HPDE6-E6E7 (cell line): ENCODE results near the gene SLC35F4.
A peak's percentile ranks its signal among the peaks of the same experiment; 100 is the strongest.

Source experiments
- DNase-seq: peaks from one replicate; pipeline ENCODE4 v3.0.0; 2011; ENCODE audit warnings: missing footprints; ENCODE audit errors: extremely low spot score

The SLC35F4 gene

GRCh38 chr14:57848353-57848752 is 17.5 kb downstream of the SLC35F4 start:
- DNase-seq: no peak

DNA sequence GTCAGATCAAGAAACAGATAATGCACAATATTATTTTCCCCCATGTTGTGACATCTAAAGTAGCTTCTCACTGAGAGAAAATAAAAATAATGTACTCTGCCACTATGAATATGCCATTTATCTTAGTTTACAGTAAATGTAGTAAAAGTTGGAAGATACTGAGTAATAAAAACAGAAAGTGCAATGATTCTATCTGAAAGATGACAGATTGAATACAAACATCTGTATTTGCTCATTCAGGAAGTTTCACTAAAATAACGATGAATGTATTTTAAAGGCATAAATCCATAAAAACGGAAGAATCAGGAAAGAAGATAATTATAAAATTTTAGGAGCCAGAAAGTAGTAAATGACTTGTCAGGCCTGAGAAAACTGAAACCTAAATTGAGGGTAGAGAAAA is 18.2 kb downstream of the SLC35F4 start:
- DNase-seq: no peak

GRCh38 chr14:57847096-57847495 is 18.8 kb downstream of the SLC35F4 start:
- no peak for DNase-seq

GRCh38 chr14:57846596-57846995 is 19.3 kb downstream of the SLC35F4 start:
- DNase-seq: no peak

- no peak for DNase-seq
Measured at GRCh38 chr14:57845802-57846531, 19.9 kb downstream of the SLC35F4 start.

DNA sequence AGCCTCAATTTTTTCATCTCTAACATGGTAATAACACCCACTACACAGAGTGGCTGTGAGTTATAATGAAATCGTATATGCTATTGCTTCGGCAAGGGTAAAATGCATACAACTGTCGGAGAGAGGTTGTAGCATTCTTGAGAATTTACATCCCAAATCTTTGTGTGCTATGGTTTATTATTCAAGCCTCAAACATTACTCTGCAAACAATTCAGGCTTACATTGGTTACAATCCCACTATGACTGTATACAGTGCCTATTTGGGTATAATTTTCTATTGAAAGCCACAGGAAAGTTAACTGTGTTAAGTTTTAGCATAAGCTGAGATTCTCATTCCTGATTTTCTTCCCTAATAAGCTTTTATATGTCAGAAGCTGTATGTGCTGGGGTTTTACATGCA is 20.6 kb downstream of the SLC35F4 start:
- DNase-seq: no peak

DNA sequence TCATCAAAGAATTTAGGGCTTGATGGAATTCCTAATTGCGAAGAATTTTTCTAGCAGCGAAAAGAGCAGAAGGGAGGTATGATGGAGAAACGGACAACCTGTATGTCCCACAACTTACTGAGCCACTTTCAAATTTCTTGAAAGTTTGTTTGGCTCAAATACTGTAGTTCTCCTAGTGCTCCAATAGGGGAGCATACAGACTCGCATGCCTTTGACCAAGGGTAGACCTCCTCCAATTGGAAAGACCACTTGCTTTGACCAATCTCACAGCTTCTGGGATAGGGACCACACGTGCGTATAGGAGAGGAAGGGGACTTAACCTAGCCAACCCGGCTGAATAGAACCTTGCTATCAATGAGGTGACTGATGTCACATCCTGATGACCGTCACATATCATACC is 28.6 kb downstream of the SLC35F4 start:
- no peak for DNase-seq

GRCh38 chr14:57835766-57836165 is 30.1 kb downstream of the SLC35F4 start:
- DNase-seq: no peak

GRCh38 chr14:57834961-57835360 is 30.9 kb downstream of the SLC35F4 start:
- no peak for DNase-seq

DNA sequence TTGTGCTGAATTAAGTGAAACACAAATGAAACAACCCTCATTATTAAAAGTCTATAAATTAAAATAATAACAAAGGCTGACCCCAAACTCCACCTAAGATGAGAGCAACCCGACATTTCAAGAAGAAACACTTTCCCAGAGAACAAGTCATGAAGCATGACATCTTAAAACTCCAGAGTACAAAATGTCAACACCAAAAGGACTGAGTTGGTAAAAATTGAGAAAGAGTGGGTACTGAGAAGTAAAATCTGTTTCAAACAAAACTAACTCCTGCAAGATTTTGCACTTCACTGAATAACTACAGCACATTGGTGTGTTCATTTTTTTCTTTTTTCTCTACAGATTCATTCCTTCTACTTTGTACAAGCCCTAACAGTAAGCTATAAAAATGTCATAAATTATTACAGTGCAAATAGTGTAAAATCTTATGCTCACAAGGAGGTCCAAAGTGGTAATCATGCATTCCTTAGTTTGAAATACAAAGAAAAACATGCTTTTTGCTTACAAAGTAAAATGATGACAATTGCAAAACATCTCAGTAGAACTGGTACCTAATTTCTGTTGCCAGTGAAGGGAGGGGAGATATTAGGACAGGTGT is 31.8 kb downstream of the SLC35F4 start:
- DNase-seq: no peak

DNA sequence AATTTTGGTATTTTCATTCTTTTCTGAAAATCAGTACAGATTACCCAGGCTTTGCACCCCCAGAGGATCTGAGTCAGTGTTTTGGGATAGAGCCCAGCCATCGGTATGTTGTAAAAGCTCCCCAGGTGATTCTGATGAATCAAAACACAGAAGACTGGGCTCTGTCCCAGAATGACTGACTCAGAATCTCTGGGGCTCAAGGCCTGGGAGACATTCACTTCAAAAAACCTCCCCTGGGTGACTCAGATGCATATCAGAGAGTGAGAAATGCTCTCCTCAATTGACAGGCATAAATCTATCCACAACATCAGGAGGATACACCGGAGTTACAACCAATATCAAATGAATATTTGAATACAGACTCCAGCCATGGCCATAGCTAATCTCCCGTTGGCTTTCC is 32.6 kb downstream of the SLC35F4 start:
- DNase-seq: peak; percentile 80

DNA sequence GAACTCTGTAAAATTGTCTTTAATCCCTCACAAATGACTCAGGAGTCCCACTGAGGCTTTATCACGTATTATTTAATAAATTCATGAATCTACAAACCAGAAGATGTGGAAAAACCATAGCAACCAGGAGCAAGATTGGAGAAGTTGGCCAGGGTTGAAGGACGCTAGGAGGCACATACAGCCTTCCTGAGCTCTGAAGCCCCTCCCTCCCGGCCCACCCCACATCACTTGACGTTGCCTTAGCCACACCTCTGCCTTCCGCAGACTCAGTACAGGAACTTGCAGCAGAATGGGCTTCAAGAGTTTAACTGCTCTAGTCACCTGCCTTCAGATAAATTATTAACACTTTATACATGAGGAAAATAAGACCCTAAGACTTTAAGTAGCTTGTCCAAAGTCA is 33.9 kb downstream of the SLC35F4 start:
- no peak for DNase-seq

DNA sequence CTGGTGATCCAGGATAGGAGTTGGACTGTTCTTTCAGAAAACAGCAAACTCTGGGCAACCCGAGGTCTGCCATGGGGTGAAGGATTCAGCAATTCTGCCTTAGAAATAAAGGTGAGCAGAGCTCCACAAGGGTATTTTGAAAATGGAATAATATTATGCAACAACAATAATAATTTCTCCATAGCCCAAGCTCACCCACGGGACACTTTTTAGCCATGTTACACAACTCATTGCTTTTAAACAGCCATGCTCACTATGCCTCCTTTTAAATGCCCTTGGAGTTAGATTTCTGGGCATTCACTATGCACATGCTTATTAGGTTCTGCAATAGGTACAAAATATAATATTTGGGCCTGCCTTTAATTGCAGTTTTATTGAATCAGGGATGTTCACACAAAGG is 37.2 kb downstream of the SLC35F4 start:
- DNase-seq: no peak

- DNase-seq: no peak
Measured at GRCh38 chr14:57823015-57823660, 42.8 kb downstream of the SLC35F4 start.

- no peak for DNase-seq
Measured at GRCh38 chr14:57822081-57822480, 43.8 kb downstream of the SLC35F4 start.

DNA sequence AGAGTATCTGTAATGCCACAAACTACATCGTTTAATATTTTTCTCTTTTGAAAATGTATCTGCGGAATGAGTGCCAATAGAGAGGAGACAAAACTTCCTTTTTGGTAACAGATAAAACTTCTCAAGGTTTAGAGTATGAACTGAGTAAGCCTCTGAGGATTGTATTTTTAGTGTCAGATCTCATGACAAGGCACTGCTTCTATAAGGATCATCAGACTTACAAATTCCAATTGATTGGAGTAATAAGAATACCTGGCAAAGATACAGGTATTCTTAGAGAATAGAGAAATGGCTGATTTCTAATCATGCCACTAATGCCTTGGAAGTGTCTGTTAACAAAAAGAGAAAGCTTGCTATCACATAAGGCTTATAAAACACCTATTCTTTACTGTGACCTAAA is 45.3 kb downstream of the SLC35F4 start:
- DNase-seq: no peak

- DNase-seq: no peak
Measured at GRCh38 chr14:57818511-57818910, 47.4 kb downstream of the SLC35F4 start.

DNA sequence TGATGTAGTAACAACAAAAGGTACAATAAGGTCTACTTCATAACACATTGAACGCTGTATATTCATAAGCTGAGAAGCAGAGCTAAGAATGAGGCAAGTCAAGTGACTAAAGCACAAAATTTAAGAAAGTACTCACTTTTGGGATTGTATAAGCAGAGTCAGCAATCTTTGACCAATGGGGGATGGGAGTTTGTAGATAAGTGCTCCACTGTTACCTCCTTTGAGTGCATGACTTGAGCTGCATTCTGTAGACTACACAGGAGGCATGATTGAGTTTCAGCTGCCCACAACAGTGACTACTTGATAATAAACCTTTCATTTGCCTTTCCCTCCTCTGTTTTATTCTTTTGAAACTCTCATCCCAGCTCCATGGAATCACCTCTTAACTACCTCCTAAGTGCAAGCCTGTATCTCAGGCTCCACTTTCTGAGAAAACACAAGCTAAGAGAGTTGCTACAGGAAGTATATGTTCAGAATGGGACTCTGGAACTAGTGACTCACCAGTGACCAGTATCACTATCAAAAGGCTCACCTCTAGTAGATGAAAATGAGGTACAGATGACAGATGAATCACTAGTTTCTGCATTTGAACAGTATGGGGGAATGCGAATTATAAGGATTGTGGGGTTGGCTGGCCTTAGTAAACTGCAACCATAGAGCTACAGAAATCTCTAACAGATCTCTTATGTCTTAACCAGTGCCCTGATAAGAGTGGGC is 49.2 kb downstream of the SLC35F4 start:
- DNase-seq: peak; percentile 49

DNA sequence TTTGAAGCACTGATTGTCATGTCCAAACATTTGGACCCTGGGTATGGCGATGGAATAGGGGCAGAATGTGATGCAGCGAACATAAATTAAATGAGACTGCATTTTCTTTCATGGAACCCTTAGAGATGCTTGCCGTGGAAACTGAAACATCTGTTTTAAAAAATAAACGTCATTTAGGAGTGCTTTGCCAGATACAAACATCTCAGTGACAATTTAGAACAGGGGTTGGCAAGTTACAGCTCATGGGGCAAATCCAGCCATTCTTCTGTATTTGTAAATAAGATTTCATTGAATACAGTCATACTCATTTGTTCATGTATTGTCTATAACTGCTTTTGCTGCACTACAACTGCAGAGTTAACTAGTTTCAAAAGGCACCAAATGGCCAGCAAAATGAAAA is 51.2 kb downstream of the SLC35F4 start:
- DNase-seq: no peak

- no peak for DNase-seq
Measured at GRCh38 chr14:57812741-57813140, 53.2 kb downstream of the SLC35F4 start.

- DNase-seq: no peak
Measured at GRCh38 chr14:57811998-57812546, 53.8 kb downstream of the SLC35F4 start.

- DNase-seq: no peak
Measured at GRCh38 chr14:57809808-57810207, 56.1 kb downstream of the SLC35F4 start.
